ENCODE data around the gene CHRD. TPM values are rescaled to one million over a fixed set of nuclear protein-coding genes. Genes with fewer than 3 reads are reported as not detected.
"Not testable (repeated sequence)": the region's sequence is repeated elsewhere in the genome, so short reads cannot be mapped to it uniquely, and the experiment has no call there.

CHRD gene
- total and polyA plus RNA-seq, 9 of the 15 experiments (the other 6 are each of a cell fraction or from before 2014, with no cell fraction given): 0.11 to 1.3 (median 0.59) TPM; not detected in 3

DNA sequence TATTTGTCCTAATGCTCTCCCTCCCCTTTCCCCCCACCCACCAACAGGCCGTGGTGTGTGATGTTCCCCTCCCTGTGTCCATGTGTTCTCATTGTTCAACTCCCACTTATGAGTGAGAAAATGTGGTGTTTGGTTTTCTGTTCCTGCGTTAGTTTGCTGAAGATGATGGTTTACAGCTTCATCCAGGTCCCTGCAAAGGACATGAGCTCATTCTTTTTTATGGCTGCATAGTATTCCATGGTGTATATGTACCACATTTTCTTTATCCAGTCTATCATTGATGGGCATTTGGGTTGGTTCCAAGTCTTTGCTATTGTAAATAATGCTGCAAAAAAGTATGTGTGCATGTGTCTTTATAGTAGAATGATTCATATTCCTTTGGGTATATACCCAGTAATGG, 53.3 kb downstream of the CHRD start:
- H3K9me3 ChIP-seq (replicated peaks; ENCODE audit: control insufficient read depth, insufficient read depth, low read depth, low read length); H3K4me2 ChIP-seq (ENCODE audit: insufficient read depth, low read length); H3K4me1 ChIP-seq (replicated peaks in 1 of 2; ENCODE audit: control insufficient read depth in 2 of 2, insufficient read depth in 2 of 2, low read length in 2 of 2); POLR2A ChIA-PET; H3K9me1 ChIP-seq (ENCODE audit: control insufficient read depth, insufficient read depth, low read length); in situ Hi-C loops (cut with MboI); ATAC-seq; H2AFZ ChIP-seq (ENCODE audit: low read depth, low read length); H3K27ac ChIP-seq (ENCODE audit: extremely low read depth, low read depth, low read length); H3K4me3 ChIP-seq; CTCF ChIA-PET (ENCODE audit: low intra/inter-chr PET ratio); DNase-seq (ENCODE audit: extremely low read depth in 1 of 4, low spot score in 3 of 4); H4K20me1 ChIP-seq (replicated peaks; ENCODE audit: control insufficient read depth, insufficient read depth, low read length); intact Hi-C loops (cut with micrococcal nuclease); H3K36me3 ChIP-seq (ENCODE audit: control insufficient read depth, insufficient read depth, low read length); H3K79me2 ChIP-seq (ENCODE audit: control insufficient read depth, insufficient read depth, low read length); BruUV-seq (replicated peaks); H3K9ac ChIP-seq (ENCODE audit: insufficient read depth in 1 of 2, low read depth in 2 of 2, low read length in 2 of 2); FAIRE-seq: not testable (repeated sequence)
- H3K27me3 ChIP-seq (ENCODE audit: control insufficient read depth in 2 of 2, insufficient read depth in 2 of 2, low read length in 2 of 2): peaks cover 10 to 20% of the 10 kb centered on the region in 2 experiments; a peak in 3 of 5 replicates
- WGBS (ENCODE audit: insufficient coverage, low coverage, missing lambda C conversion rate): 0% methylated on average over 2 of the region's 2 CpGs
- peak; percentile 52 for TF ChIP-seq ZNF146 (CRISPR knock-in tag; IDR thresholded peaks at IDR 0.05; ENCODE audit: unreplicated experiment)

DNA sequence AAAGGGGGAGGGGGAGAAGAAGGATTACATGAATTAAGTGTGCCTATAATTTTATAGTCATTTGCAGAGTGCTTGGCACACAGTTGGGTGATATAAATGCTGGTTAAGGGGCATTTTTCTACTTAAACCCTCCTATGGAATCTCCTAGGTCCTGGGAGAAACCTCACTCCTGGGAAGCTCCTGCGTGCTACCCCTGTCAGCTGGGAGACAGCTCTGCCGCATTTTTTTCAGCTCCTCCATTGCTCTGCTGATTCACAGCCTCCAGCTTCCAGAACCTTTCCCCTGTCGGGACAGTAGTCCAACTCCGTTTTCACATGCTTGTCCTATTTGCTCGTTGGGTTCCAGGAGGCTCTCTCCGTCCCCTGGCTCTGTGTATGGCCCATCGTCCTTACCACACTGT, 59.2 kb downstream of the CHRD start:
- H3K79me2 ChIP-seq (ENCODE audit: control insufficient read depth, insufficient read depth, low read length): no peaks in the 10 kb centered on the region
- CTCF ChIA-PET (ENCODE audit: low intra/inter-chr PET ratio): no interaction called here
- TF ChIP-seq SPI1 (IDR thresholded peaks at IDR 0.05; ENCODE audit: borderline replicate concordance, low read depth, low read length) (no peak), MTA2 (IDR thresholded peaks at IDR 0.05; ENCODE audit: low read depth) (no peak), ZNF282 (CRISPR knock-in tag; IDR thresholded peaks at IDR 0.05) (no peak), HNRNPK (IDR thresholded peaks at IDR 0.05; ENCODE audit: low read depth, low read length, poor library complexity, severe bottlenecking) (no peak)
- TF ChIP-seq, protein P1, sequence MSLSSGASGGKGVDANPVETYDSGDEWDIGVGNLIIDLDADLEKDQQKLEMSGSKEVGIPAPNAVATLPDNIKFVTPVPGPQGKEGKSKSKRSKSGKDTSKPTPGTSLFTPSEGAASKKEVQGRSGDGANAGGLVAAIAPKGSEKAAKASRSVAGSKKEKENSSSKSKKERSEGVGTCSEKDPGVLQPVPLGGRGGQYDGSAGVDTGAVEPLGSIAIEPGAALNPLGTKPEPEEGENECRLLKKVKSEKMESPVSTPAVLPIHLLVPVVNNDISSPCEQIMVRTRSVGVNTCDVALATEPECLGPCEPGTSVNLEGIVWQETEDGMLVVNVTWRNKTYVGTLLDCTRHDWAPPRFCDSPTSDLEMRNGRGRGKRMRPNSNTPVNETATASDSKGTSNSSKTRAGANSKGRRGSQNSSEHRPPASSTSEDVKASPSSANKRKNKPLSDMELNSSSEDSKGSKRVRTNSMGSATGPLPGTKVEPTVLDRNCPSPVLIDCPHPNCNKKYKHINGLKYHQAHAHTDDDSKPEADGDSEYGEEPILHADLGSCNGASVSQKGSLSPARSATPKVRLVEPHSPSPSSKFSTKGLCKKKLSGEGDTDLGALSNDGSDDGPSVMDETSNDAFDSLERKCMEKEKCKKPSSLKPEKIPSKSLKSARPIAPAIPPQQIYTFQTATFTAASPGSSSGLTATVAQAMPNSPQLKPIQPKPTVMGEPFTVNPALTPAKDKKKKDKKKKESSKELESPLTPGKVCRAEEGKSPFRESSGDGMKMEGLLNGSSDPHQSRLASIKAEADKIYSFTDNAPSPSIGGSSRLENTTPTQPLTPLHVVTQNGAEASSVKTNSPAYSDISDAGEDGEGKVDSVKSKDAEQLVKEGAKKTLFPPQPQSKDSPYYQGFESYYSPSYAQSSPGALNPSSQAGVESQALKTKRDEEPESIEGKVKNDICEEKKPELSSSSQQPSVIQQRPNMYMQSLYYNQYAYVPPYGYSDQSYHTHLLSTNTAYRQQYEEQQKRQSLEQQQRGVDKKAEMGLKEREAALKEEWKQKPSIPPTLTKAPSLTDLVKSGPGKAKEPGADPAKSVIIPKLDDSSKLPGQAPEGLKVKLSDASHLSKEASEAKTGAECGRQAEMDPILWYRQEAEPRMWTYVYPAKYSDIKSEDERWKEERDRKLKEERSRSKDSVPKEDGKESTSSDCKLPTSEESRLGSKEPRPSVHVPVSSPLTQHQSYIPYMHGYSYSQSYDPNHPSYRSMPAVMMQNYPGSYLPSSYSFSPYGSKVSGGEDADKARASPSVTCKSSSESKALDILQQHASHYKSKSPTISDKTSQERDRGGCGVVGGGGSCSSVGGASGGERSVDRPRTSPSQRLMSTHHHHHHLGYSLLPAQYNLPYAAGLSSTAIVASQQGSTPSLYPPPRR (CRISPR knock-in tag; IDR thresholded peaks at IDR 0.05; ENCODE audit: borderline replicate concordance): no peak
- TF ChIP-seq, protein P2, sequence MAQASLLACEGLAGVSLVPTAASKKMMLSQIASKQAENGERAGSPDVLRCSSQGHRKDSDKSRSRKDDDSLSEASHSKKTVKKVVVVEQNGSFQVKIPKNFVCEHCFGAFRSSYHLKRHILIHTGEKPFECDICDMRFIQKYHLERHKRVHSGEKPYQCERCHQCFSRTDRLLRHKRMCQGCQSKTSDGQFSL (CRISPR knock-in tag; IDR thresholded peaks at IDR 0.05): no peak
- TF ChIP-seq, protein P2 (tag; IDR thresholded peaks at IDR 0.05): no peak

More for the DNA sequence above, 59.2 kb downstream of the CHRD start:
- Histone ChIP-seq H3K4me1 (replicated peaks in 1 of 2; ENCODE audit: control insufficient read depth in 2 of 2, insufficient read depth in 2 of 2, low read length in 2 of 2) (no peaks in the 10 kb centered on the region), H3K9me3 (replicated peaks; ENCODE audit: control insufficient read depth, insufficient read depth, low read depth, low read length) (no peaks in the 10 kb centered on the region), H3K36me3 (ENCODE audit: control insufficient read depth, insufficient read depth, low read length) (no peaks in the 10 kb centered on the region), H3K9me1 (ENCODE audit: control insufficient read depth, insufficient read depth, low read length) (no peaks in the 10 kb centered on the region), H3K27ac (ENCODE audit: extremely low read depth, low read depth, low read length) (no peak overlapping the region), H3K4me2 (ENCODE audit: insufficient read depth, low read length) (no peak overlapping the region), H2AFZ (ENCODE audit: low read depth, low read length) (no peak overlapping the region), H3K27me3 (ENCODE audit: control insufficient read depth in 2 of 2, insufficient read depth in 2 of 2, low read length in 2 of 2) (peaks cover 11 to 21% of the 10 kb centered on the region in 2 experiments; a peak in 3 of 5 replicates), H3K9ac (ENCODE audit: insufficient read depth in 1 of 2, low read depth in 2 of 2, low read length in 2 of 2) (no peak overlapping the region), H4K20me1 (replicated peaks; ENCODE audit: control insufficient read depth, insufficient read depth, low read length) (no peaks in the 10 kb centered on the region), H3K4me3 (no peak overlapping the region)
- DNase-seq (ENCODE audit: extremely low read depth in 1 of 4, low spot score in 3 of 4): no peak
- no peak for ATAC-seq
- intact Hi-C loops (cut with micrococcal nuclease): no loop called here
- no peak for FAIRE-seq
- WGBS (ENCODE audit: insufficient coverage, low coverage, missing lambda C conversion rate): 0% methylated on average over 7 of the region's 7 CpGs
- POLR2A ChIA-PET: interaction anchor here (0.5 kb wide), 1 partner anchor 812 kb away, joined by 3 read pairs; no protein-coding TSS in a partner anchor
- no TSS peak for BruUV-seq (replicated peaks)
- in situ Hi-C loops (cut with MboI): no loop called here

Measured in K562 (cell line).